HG03442 (cell line): ENCODE measurements around the gene RSPH10B.
"Not testable (repeated sequence)": the region's sequence is repeated elsewhere in the genome, so short reads cannot be mapped to it uniquely, and the experiment has no call there.

Experiments
- ATAC-seq: cut with Tn5 transposase; IDR thresholded peaks from one replicate; pipeline ENCODE4 v1.9.1; 2021; ENCODE audit warnings: mild to moderate bottlenecking, moderate library complexity; ENCODE audit not compliant: unreplicated experiment

RSPH10B gene

GRCh38 chr7:5930290-5930689 is 40.2 kb downstream of the RSPH10B start:
- ATAC-seq: not testable (repeated sequence)

DNA sequence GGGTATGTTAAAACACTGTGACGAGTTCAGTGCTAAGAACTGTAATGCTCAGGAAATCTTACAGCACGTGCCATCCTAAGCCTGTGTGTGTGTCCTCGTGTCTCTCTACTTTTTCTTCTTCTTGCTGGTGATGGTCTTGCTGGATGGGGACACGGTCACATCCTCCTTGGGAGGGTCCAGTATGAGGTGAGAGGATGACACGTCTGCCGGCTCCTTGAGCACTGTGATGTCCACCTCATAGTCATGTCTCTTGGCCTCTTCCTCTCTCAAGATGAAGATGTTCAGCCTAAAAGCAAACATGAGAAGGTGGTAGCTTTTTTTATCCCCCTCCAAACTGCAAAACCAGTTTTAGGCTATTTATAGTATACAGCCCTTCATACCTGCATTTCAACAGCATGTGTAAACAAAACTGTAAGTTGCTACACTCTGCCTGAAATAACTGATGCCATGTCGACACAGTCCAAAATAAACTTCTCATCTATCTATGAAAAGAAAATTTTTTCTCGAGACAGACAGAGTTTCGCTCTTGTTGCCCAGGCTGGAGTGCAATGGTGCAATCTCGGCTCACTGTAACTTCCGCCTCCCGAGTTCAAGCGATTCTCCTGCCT is 44.1 kb downstream of the RSPH10B start:
- ATAC-seq: not testable (repeated sequence)

DNA sequence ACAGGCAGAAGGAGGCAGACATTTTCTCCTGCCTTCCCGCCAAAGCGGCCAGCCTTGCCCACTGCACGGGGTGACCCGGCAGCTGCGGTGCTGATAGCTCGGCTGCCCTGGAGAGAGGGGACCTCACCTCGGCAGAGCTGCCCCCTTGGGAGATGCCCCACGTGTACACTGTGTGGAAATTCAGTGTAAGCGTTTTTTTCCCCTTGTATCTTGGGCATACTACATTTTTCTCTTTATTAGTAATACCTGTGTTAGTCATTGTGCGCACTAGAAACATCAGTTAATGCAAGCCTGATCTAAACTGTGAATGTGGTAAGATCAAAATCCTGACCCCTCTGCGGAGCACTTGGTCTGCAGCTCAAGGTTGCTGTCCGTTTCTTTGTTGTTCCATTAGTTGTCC is 45.9 kb downstream of the RSPH10B start:
- not testable (repeated sequence) for ATAC-seq

DNA sequence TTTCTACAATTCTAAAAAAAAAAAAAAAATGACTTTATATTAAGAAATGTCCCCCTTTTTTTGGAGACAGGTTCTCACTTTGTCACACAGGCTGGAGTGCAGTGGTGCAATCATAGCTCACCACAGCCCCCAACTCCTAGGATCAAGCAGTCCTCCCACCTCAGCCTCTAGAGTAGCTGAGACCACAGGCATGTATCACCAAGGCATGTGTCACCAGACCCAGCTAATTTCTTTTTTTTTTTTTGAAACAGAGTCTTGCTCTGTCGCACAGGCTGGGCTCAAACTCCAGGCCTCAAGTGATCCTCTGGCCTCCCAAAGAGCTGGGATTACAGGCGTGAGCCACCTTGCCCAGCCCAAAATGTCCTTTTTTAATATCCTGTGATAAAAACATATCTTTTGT is 46.3 kb downstream of the RSPH10B start:
- ATAC-seq: not testable (repeated sequence)

DNA sequence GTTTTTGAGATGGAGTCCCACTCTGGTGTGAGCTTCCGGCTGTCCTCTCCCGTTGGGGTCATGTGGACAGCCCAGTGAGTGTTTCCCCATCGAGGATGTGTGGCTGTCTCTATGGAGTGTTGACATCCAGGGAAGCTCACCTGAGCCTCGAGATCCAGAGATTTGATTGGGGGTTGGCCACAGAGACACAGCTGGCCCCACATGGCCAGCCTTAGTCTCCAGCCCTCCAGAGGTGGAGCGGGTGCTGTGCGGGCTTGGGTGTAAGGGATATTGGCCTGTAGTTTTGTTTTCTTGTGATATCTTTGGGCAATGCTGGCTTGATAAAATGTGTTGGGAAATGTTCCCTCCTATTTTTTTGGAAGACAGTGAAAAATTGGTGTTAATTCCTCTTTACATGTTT is 54.0 kb downstream of the RSPH10B start:
- ATAC-seq: not testable (repeated sequence)

GRCh38 chr7:5908835-5909234 is 61.7 kb downstream of the RSPH10B start:
- ATAC-seq: not testable (repeated sequence)

DNA sequence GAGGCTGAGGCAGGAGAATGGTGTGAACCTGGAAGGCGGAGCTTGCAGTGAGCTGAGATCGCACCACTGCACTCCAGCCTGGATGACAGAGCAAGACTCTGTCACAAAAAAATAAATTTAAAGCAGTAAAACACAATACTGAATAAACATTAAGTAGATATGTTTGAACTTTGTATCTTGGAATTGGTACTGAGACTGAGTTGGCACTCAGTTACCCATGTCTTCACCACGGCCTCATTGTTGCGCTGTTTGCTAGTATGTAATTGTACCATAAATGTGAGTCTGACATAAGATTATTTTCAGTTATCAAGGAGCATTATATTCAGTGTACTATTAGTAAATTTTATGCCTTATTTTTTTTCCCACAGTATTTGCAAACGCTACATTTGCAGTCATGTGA is 65.8 kb downstream of the RSPH10B start:
- ATAC-seq: not testable (repeated sequence)

DNA sequence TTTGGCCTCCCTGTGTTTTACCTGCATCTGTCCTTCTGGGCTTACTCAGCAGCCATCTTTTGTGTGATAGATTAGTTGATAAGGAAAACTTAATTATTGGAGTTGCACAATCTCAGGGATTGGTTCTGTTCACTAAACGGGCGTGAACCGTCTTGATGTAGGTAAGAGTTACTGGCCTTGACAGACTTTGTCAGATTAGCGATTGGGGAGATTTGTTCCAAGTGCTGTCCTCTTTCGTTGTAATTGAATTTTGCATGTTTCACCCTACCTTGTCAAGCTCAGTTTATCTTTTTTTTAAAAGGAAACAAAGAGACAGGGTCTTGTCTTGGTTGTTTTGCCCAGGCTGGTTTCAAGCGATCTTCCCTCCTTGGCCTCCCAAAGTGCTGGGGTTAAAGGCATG is 67.5 kb downstream of the RSPH10B start:
- not testable (repeated sequence) for ATAC-seq

- peak; percentile 89 for ATAC-seq
These were observed 71.8 kb downstream of the RSPH10B start, which contains the start of gene CCZ1 for GRCh38 chr7:5898480-5899224. Gene CCZ1 (plus strand): TSS chr7:5898733. CDS start chr7:5898800, 67 bp downstream.

GRCh38 chr7:5897369-5897919 is 73.0 kb downstream of the RSPH10B start:
- ATAC-seq: not testable (repeated sequence)

DNA sequence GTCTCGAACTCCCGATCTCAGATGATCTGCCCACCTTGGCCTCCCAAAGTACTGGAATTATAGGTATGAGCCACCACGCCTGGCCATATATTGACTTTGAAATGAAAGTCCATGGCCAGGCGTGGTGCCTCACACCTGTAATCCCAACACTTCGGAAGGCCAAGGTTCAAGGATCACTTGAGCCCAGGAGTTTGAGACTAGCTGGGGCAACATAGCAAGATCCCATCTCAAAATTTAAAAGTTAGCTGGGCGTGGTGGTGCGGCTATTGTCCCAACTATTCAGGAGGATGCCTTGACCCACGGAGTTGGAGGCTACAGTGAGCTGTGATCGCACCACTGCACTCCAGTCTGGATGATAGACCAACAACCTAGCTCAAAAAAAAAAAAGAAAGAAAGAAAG is 78.0 kb downstream of the RSPH10B start:
- ATAC-seq: no peak

- ATAC-seq: not testable (repeated sequence)
These were observed 80.2 kb downstream of the RSPH10B start for GRCh38 chr7:5890244-5890643.

GRCh38 chr7:5888021-5888420 is 82.5 kb downstream of the RSPH10B start:
- ATAC-seq: not testable (repeated sequence)

DNA sequence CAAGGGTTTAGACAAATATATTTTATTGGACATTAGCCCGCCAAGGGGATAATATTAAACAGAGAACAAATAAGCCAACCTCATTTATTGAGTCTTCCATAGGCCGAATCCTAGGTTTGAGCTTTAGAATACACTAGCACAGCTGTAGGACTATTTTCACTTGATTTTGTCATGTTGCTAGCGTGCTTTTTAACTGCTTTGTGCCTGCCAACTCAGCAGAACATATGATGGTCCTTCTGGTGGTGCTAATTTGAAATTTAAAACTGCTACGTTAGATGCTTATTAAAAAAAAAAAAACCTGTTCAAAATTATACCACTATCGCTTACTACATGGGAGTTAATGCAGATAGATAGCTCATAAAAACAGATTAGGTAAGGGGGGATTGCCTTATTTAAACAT is 86.1 kb downstream of the RSPH10B start:
- not testable (repeated sequence) for ATAC-seq

- ATAC-seq: not testable (repeated sequence)
These were observed 90.4 kb downstream of the RSPH10B start for GRCh38 chr7:5880106-5880505.

DNA sequence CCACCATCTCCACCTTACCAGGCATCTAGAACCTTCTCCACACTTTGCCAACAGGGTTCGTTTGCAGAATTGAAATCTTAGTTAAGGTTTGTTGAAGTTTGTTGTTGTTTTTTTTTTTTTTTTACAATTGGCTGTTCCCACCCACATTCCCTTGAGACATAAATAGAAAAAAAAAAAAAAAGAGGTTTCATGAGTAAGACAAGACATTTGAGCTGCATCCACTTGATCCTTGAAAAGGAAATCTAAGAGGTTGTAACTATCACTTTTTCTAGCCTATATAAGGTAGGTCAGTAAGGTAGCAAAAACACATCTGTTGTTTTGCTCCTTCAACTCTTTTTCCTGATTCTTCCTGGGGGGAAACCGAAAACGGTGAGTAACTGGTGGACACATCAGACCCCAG is 90.9 kb downstream of the RSPH10B start:
- ATAC-seq: not testable (repeated sequence)
